PC-3 (cell line): ENCODE results near the gene TNS3.

Experiments used
- CTCF ChIP-seq: fragments of 300-600 bp; sonication (generic); conservative IDR thresholded peaks from 2 replicates; pipeline ENCODE4 v1.5.1; 2017; ENCODE audit warnings: antibody characterized with exemption, low read depth, mild to moderate bottlenecking, low read length
- EZH2 ChIP-seq: fragments of 300-600 bp; sonication (generic); IDR thresholded peaks from one replicate; pipeline ENCODE4 v1.6.1; 2017; ENCODE audit warnings: antibody characterized with exemption, mild to moderate bottlenecking, low read length; ENCODE audit not compliant: unreplicated experiment
- EZH2phosphoT487 ChIP-seq: fragments of 300-600 bp; sonication (generic); IDR thresholded peaks from 2 replicates; pipeline ENCODE4 v1.6.1; 2018; ENCODE audit warnings: mild to moderate bottlenecking, antibody characterized with exemption, low read length, borderline replicate concordance

GRCh38 chr7:47540053-47540386, 41.9 kb downstream of the TNS3 start:
- TF ChIP-seq EZH2 (no peak), CTCF (no peak), EZH2phosphoT487 (no peak)
